Head of caudate nucleus (tissue), 42 donors: Measurements from ENCODE around the gene WDR48.
"Not testable (repeated sequence)": the region's sequence is repeated elsewhere in the genome, so short reads cannot be mapped to it uniquely, and the experiment has no call there.

ENCODE experiments used
- DNase-seq, 42 donors: peaks; one replicate each; pipeline versions ENCODE4 v3.0.0 to v3.0.0-alpha.2; 2020 to 2021; ENCODE audit warnings: mixed read lengths in 7 of 42
- intact Hi-C: fragments of 100-400 bp; cut with DNase I; formaldehyde crosslinking; loops from one replicate; pipeline ENCODE4 v1.15.0; 2022

Gene WDR48

DNA sequence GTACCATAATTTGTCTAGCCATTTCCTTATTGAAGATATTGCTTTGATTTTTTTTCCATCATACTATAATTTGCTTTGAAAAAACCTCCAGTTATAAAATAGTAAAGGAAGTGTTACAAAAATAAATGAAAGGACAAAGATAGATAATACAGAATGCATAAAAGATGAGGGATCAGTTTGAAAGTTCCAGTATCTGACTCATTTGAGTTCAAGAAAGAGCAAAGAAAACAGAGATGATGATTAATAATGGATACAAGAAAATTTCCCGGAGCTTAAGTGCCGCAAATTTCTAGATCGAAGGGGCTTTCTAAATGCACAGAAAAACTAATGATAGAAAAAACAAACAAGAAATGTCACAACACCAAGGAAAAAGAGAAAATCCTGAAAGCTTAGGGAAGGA, 4.3 kb downstream of the WDR48 start:
- no peak for DNase-seq
- intact Hi-C loops: loop anchor here (10.0 kb wide), 1 partner anchor 49 kb away; the partner anchor contains the start of genes GORASP1 and TTC21A

DNA sequence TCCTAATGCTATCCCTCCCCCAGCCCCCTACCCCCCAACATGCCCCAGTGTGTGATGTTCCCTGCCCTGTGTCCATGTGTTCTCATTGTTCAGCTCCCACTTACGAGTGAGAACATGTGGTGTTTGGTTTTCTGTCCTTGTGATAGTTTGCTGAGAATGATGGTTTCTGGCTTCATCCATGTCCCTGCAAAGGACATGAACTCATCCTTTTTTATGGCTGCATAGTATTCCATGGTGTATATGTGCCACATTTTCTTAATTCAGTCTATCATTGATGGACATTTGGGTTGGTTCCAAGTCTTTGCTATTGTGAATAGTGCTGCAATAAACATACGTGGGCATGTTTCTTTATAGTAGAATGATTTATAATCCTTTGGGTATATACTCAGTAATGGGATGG, 9.4 kb downstream of the WDR48 start:
- DNase-seq, intact Hi-C loops: not testable (repeated sequence)

DNA sequence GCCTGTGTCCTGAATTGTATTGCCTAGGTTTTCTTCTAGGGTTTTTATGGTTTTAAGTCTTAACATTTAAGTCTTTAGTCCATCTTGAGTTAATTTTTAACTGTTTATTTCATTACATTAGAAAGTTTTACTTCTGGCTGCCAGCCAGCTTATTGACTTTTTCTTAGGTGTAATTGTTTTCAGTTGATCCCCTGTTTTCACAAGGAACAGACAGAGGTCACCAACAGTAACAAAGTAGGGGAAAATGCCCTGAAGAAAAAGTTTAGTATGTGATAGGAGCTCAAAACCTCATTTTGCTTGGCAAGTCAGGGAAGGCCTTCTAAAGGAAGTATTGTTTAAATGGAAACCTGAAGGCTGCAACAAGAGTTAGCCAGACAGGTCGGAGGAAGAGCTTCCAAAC, 10.4 kb downstream of the WDR48 start:
- intact Hi-C loops: no loop called here
- DNase-seq: no peak

DNA sequence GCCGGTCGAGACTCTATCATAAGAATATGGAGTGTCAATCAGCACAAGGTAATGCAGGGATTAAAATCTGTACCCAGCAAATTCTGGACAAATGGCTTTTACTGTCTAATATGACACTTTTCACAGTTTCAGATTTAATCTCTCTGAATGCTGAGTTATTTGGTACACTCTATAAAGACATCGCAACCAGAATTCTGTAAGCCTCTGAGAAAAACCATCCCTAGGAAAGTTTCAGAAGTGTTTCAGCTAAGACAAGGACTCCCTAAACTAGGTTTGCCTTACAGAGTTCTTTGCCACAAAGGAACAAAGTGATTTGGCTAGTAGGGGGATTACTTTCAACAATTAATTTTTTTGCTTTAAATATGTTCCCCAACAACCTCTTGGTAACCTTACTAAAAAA, 11.3 kb downstream of the WDR48 start:
- no peak for DNase-seq
- intact Hi-C loops: no loop called here

DNA sequence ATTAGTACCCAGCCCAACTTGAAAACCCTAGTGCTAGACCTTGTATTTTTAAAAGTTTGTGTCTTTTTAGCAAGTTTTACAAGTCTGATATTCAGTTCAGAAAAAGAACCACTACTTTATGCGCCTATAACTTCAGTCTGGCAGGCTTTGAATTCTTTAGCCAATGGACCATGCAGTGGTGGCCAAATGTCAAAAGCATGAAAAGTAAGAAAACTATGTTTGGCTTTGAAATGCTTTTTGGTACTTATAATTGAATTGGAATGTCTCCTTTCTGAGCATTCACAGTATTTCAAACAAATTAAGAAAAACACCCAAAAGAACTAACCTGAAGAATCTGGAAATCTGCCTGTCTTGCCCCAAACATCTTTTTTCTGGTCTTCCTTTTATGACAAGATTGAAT, 12.8 kb downstream of the WDR48 start:
- intact Hi-C loops: no loop called here
- DNase-seq: no peak

DNA sequence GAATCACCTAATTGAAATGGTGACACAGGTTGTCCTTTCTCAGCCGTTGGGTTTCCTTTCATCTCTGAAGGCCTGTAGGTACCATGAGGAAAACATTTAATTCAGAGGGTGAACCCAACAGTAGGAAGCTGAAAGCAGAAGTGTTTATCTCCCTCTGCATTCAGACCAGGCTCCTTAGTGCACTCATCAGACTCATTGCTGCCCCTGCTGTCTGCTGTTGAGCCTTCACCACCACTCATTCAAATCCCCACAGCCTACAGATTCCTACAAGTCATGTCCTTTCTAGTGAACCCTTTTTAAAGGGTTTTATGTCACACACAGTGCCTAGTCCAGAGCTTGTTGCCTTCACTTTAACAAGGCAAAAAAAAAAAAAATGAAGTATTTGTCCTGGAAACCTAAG, 13.4 kb downstream of the WDR48 start:
- DNase-seq: peak in 23 of 42 donors; percentile 3 to 48 (median 23)
- intact Hi-C loops: no loop called here

DNA sequence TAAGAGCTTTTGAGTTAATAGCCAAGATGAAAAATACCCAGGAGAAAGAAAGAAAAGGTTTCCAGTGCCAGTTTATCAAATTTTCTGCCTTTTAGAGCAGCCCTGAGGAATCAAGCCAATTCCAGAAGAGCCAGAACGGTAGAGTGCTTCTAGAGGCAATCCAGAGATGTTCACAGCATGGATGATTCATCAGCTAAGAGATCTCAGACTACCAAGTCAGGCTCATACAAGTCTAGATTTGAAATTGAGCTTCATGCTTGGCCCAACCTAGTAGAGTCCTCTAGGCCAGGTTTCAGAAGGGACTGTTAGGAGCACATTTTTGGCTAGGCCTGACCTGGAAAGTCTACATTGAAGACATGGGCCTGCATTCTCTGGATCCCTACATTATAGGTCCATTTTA, 15.5 kb downstream of the WDR48 start:
- intact Hi-C loops: no loop called here
- DNase-seq: no peak

DNA sequence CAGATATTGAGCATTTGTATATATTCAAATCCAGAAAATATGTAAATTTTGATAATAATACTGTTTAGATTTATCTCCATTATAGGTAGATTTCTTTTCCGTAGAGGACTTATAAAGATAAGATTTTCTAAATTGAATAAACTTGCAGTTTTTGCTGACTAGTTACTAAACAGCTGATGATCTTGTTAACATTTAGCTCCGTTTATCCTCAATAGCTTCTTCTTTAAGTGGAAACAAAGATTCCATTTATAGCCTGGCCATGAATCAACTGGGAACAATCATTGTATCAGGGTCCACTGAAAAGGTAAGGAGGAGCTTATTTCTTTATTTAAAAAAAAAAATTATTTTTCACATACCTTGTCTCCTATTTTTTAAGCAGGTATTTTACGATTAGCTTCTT, 16.7 kb downstream of the WDR48 start:
- intact Hi-C loops: no loop called here

DNA sequence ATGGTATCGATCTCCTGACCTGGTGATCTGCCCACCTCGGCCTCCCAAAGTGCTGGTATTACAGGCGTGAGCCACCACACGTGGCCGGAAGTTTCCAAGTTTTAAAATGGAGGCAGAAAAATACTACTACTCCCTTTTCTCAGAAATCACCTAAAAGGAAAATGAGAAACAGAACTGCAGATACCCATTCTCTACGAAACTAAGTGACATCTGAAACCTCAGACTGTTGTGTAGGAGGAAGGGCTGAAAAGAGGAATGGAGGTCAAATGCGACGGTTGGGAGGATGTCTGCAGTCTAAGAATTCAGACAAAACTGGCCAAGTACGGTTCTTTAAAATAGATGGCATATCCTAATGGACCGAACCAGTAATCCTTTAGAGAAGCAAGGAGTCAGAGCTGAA, 24.1 kb downstream of the WDR48 start:
- DNase-seq: no peak
- intact Hi-C loops: no loop called here

More for the DNA sequence above, 16.7 kb downstream of the WDR48 start:
- DNase-seq: no peak

DNA sequence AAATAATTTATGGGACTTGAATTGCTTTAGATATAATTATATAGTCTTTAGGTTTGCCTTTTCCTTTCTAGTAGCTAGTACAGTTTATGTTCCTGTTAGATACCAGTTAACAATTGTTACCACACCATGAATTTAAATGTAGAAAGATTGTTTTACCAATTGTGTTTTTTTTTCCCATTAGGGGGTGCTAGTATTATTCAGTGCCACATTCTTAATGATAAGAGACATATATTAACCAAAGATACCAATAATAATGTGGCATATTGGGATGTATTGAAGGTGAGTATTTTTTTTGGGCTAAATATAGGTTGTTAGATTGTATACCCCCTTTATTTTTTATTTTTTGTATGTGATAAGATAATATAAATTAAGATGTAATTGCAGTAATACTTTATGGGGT, 27.7 kb downstream of the WDR48 start:
- DNase-seq: no peak
- intact Hi-C loops: no loop called here

DNA sequence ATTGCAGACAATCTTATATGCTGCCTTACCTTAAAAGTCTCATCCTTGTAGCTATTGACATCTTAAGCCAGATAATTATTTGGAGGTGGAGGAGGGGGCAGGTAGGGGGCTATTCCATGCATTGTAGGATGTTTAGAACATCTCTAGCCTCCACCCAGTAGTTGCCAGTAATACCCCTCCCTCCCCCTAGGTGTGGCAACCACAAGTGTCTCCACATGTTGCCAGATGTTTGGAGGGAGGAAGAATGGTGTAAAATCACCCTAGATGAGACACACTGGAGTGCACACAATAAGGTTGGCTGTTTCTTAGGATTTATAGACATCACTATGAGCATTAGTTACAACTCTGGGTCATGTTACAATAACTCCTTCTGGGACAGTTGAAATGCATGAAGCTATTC, 28.2 kb downstream of the WDR48 start:
- no peak for DNase-seq
- intact Hi-C loops: no loop called here

DNA sequence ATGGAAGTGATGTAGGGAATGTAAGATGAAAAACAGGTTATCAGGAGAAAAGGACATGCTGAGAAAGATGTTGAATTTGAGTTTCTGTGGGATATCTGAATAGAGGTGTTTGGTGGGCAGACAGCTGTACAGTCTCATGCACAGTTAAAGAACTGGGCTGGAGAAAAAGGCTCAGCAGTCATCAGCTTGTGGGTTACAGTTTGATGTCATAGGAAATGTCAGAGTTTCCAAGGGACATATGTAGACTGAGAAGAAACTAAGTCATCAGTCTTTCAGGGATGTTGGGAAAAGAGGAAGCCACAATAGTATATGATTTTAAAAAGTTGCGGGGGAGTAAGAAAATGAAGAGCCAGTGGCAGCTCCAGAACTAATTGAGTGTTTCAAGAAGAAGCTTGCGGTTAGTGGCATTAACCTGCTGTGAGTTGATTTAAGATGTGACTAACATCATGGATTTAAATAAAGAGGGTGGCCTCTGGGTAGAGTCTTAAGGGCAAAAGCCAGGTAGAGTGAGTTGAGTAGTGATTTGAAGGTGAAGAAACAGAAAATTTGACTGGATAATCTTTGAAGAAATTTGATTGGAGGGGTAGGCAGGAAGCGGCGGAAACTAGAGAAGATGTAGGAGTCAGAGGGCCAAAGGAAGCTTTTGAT, 31.0 kb downstream of the WDR48 start:
- DNase-seq: no peak
- intact Hi-C loops: no loop called here

DNA sequence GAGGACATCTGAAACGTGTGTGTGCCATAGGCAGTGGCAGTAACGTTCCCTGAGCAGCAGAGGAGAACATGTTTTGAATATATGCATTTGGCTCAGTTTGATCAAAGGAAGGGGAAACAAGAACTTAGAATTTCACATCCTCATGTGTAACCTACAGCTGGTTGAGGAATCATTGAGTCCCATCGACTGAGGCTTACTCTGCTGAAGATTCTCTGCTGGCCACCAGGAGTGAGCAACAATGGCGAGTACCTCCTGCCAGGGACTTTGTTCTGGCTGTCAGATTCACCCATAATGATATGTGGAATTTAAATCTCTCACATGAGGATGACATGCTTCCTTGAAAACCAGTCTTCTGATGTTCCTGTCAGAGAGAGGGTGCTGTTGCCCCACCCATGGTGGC, 34.3 kb downstream of the WDR48 start:
- intact Hi-C loops: no loop called here
- no peak for DNase-seq

DNA sequence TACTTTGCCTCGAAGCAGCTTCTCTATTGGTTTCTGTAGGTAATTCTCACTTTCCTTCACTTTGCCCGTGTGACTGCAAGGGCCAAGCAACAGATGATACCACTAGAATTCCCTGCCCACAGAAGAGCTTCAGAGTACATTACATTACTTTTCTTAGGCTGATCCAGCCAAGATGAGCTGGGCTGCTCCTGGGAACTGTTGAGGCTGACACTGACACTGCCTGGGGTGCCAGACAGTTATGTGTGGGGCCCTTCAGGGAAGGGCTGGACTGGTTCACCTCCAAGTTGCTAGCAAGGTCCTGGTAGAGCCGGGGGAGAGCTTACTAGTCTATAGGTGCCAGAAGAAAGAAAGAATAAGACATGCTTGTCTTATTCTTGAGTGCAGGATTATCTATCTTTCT, 36.6 kb downstream of the WDR48 start:
- no peak for DNase-seq
- intact Hi-C loops: no loop called here

DNA sequence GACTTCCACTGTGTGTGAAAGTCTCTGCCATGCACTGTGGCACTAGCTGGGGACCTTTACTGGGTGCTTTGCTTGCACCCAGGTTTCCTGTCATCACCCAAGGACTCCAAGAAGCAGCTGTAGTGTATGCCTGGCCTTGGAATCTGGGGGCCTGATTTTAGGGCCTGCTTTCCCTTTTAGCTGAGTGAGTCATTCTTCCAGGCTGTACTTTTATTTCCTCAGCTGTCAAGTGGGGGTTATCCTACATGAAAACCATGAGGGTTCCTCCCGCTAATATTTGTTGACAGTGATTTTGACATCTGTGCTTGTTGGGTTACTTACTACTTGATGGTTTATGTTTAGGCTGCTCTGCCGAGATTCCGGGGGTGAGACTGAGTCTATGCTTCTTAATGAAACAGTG, 37.1 kb downstream of the WDR48 start:
- intact Hi-C loops: no loop called here
- DNase-seq: no peak

DNA sequence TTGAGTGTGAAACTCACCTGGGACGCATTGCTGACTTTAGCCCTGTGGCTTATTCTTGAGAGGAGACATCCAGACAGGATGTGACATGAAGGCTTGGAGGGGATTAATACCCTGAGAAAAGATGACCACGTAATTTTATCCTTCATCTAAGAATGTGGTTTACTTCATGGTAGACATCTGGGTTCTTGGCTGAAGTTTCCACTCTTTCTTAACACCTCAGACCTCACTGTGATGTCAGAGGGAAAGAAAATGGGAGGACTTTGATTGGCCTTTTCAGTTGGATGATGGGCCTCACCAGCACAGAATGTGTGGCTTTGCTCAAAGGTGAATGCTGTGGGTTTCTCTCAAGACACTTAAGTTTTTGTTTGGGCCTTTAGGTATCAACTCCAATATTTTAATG, 39.1 kb downstream of the WDR48 start:
- intact Hi-C loops: no loop called here

DNA sequence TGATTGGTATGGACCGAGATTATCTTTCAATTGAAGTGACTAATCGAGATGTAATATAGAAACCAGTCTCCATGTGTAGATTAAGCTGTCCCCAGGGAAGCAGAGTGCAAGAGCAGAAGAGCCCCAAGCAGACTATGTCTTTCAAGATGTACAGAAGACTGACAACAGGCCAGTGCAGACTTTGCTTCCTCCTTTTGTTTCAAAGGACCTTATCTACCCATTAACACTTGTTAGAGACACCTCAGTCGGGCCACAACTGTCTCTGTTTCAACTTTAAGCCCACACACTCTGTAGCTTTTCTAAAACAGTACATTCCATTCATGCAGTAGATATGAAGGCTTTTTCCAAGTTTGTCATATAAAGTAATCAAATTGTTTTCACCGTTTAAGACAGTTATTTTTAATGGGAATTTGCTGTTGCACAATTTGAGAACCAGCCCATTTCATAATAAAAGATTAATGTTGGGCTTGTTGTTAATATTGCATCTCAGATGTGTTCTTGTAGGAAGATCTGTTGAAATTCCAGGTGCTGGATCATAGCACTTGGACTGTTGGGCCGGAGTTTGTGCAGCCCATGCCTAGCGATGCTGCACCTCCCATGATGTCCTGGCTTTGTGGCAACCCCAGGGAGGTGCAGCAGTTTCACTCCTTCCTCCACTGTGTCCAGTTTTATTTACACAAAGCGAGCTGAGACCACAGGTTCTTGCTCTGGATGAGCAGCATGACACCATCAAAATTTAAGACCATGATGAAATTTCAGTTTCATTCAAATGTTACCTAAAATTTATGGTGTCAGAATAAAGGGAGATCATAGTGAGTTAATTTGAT, 43.2 kb downstream of the WDR48 start:
- intact Hi-C loops: no loop called here
- DNase-seq: peak in 1 of 42 donors; percentile 32

More for the DNA sequence above, 39.1 kb downstream of the WDR48 start:
- DNase-seq: no peak

DNA sequence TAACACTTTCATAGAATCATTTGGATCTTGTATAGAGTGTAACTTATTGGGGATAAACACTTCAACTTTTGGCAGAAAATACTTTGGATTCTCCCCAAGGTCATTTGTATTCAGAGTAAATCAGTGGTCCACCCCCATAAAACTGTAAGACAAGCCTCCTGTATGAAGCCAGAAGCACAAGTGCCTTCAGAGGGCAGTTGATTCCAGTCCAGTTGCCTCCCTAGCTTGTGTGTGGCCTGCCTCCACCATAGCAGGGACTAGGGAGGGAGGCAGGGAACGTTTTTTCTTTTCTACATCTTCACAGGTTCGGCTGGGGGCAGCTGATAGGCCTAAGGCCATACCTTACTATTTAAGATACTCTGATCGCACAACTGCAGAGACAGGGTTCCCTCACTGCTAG, 44.0 kb downstream of the WDR48 start:
- intact Hi-C loops: no loop called here
- peak in 2 of 42 donors; percentile 28 to 33 for DNase-seq

DNA sequence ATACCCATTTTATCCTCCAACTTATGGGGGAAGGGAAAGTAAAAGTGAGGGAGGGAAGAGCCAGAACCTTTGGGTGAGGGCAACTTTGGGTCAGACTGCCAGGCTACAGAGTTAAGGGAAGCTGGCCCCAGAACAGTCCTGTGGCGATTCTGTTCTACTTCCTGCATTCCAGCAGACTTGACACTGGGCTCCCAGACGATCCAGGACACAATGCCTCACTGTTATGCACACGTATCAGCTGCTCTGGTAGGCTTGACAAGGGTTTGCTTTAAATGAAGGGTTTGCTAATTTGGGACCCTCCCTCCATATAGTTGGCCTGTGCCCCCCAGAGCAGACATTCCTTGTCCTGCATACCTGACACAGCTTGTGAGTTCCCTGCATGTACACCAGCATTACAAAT, 45.0 kb downstream of the WDR48 start:
- intact Hi-C loops: no loop called here
- DNase-seq: peak in 18 of 42 donors; percentile 13 to 63 (median 44)

DNA sequence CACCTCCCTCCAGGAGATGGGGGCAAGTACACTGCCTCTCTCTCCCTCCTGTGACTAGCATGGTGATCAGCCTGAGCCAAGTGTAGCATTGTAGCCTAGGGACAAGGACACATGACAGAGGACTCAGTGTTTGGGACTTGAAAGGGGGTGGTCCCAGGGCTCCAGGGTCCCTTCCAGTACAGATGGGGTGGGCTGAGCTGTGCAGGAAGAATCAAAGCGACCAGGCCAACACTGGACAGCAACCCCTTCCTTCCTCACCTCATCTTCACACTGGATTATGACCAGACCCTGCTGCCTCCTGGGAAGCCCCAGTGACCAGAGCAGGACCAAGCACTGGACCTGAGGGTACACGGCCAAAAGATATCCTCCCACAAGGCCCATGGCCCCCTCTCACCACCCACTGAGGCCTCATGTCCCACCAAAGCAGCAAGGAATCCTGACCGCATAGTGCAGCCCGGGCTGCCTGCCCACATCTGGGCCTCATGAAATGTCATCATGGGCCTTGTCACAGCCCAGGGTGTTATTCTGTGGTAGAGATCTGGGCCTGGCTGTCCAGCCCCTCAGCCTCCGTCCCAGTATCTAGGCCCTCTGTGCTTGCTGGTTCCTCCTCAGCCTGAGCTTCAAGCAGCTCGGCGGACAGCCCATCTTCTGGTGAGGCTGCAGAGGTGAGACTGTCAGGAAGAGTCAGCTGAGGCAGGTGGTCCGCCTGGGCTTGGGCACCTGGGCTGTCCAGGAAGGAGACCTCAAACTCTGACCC, 46.1 kb downstream of the WDR48 start:
- DNase-seq: peak in 2 of 42 donors; percentile 32 to 37
- intact Hi-C loops: no loop called here
